Measurements from ENCODE around the gene ZNF414.

The ZNF414 gene

GRCh38 chr19:8500158-8500557 lies 13.8 kb downstream of the ZNF414 start:
- no peaks in the 10 kb centered on the region for H3K27me3 ChIP-seq
- no peak for DNase-seq

DNA sequence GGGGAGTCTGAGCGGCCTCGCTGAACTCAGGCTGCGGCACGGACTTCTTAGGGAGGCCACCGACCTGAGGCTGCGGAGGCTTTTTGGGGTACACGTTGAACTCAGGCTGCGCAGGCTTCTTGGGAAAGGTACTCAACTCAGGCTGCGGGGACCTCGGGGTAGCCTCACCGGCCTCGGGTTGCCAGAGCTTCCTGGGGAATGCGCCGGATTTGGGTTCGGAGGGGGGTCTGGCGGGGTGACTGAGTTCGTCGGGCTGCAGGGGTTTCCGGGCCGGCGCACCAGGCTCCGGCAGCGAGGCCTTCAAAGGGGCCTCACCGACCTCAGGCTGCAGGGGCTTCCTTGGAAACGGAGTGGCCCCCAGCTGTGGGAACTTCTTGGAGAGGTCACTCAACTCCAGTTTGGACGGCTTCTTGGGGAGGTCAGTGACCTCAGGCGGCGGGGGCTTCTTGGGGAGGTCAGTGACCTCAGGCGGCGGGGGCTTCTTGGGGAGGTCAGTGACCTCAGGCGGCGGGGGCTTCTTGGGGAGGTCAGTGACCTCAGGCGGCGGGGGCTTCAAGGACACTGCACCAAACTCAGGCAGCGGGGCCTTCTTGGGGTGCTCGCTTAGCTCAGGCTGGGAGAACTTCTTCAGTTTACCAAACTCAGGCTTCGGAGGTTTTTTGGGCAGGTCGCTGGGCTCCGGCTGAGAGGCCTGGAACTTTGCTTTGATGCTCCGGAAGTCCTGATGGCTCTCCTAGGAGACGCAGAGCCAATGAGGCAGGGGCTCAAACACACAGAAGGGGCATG lies 14.7 kb downstream of the ZNF414 start:
- TF ChIP-seq, protein P1, sequence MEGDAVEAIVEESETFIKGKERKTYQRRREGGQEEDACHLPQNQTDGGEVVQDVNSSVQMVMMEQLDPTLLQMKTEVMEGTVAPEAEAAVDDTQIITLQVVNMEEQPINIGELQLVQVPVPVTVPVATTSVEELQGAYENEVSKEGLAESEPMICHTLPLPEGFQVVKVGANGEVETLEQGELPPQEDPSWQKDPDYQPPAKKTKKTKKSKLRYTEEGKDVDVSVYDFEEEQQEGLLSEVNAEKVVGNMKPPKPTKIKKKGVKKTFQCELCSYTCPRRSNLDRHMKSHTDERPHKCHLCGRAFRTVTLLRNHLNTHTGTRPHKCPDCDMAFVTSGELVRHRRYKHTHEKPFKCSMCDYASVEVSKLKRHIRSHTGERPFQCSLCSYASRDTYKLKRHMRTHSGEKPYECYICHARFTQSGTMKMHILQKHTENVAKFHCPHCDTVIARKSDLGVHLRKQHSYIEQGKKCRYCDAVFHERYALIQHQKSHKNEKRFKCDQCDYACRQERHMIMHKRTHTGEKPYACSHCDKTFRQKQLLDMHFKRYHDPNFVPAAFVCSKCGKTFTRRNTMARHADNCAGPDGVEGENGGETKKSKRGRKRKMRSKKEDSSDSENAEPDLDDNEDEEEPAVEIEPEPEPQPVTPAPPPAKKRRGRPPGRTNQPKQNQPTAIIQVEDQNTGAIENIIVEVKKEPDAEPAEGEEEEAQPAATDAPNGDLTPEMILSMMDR (IDR thresholded peaks at IDR 0.05; ENCODE audit: low read depth, low read length) = no peak
- H3K27me3 ChIP-seq = no peaks in the 10 kb centered on the region
- no peaks in the 10 kb centered on the region for H3K36me3 ChIP-seq
- no peaks in the 10 kb centered on the region for H3K9me3 ChIP-seq
- no peaks in the 10 kb centered on the region for H3K4me1 ChIP-seq
- no peak overlapping the region for H3K4me3 ChIP-seq (ENCODE audit: low read depth, low read length)
- no peak for DNase-seq

More at GRCh38 chr19:8500158-8500557, 13.8 kb downstream of the ZNF414 start:
- no peak overlapping the region for H3K4me3 ChIP-seq (ENCODE audit: low read depth, low read length)
- H3K4me1 ChIP-seq = no peaks in the 10 kb centered on the region
- H3K9me3 ChIP-seq = no peaks in the 10 kb centered on the region
- TF ChIP-seq, protein P1 (IDR thresholded peaks at IDR 0.05; ENCODE audit: low read depth, low read length) = no peak
- no peaks in the 10 kb centered on the region for H3K36me3 ChIP-seq

- H3K4me3 ChIP-seq (ENCODE audit: low read depth, low read length) = no peak overlapping the region
- no peak for DNase-seq
- no peaks in the 10 kb centered on the region for H3K36me3 ChIP-seq
- no peaks in the 10 kb centered on the region for H3K27me3 ChIP-seq
- no peaks in the 10 kb centered on the region for H3K9me3 ChIP-seq
- TF ChIP-seq, protein P1 (IDR thresholded peaks at IDR 0.05; ENCODE audit: low read depth, low read length) = no peak
- H3K4me1 ChIP-seq = no peaks in the 10 kb centered on the region
These were observed 15.7 kb downstream of the ZNF414 start for GRCh38 chr19:8498295-8498694.

DNA sequence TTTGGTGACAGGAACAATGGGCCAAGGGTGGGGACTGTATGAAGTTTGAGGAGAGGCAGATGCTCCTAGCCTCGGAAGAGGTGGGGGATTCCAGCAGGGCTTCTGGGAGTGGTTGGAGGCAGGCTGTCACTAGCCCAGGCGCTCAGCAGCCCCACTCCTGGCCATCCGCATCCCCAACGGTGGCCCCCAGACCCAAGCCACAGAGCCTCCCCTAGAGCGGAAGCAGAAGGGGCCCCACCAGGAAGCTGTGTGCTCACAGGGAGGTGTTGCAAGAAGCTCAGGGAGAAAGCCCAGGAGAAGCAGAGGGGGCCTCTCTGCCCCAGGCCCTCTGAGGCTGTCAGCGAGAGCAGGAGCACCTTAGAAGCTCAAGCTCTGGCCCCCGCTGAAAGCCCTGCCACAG lies 19.8 kb downstream of the ZNF414 start:
- DNase-seq = no peak
- Histone ChIP-seq H3K9me3 (no peaks in the 10 kb centered on the region), H3K36me3 (peaks cover 5% of the 10 kb centered on the region; the same call in 1 of the 2 replicates), H3K27me3 (no peaks in the 10 kb centered on the region), H3K4me3 (ENCODE audit: low read depth, low read length) (no peak overlapping the region), H3K4me1 (no peaks in the 10 kb centered on the region)
- TF ChIP-seq, protein P1 (IDR thresholded peaks at IDR 0.05; ENCODE audit: low read depth, low read length) = no peak

- TF ChIP-seq, protein P1 (IDR thresholded peaks at IDR 0.05; ENCODE audit: low read depth, low read length) = 0 out of 2 replicates have a peak, but pooled peaks have one; percentile 8
- Histone ChIP-seq H3K27me3 (no peaks in the 10 kb centered on the region), H3K36me3 (peaks cover 30% of the 10 kb centered on the region), H3K4me3 (ENCODE audit: low read depth, low read length) (no peak overlapping the region), H3K9me3 (no peaks in the 10 kb centered on the region), H3K4me1 (no peaks in the 10 kb centered on the region)
- no peak for DNase-seq
These were observed 22.4 kb downstream of the ZNF414 start for GRCh38 chr19:8491574-8491973.

DNA sequence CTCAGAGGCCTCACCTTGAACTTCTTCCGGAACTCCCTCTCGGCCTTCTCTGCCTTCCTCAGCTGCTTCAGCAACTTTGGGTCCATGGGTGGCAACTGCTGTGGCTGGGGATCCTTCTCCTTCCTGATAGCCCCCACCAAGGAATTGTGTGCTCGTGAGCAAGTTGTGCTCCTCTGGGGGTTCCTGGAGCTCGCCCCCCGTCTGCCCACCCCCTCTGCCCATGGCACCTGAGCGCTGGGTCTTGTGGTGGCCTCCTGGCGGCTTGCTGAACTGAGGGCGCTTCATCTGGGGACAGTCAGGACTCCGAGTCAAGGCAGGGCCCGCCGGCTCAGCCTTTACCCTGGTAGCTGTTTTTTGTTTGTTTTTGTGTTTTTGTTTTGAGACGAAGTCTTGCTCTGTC lies 23.1 kb downstream of the ZNF414 start:
- TF ChIP-seq, protein P1 (IDR thresholded peaks at IDR 0.05; ENCODE audit: low read depth, low read length) = no peak
- DNase-seq = no peak
- Histone ChIP-seq H3K4me1 (no peaks in the 10 kb centered on the region), H3K4me3 (ENCODE audit: low read depth, low read length) (no peak overlapping the region), H3K36me3 (peaks cover 37% of the 10 kb centered on the region), H3K9me3 (no peaks in the 10 kb centered on the region), H3K27me3 (no peaks in the 10 kb centered on the region)

All from BE2C (cell line).